GM18861 (cell line): ENCODE measurements around the gene IP6K3.

ENCODE experiments used
- ATAC-seq: cut with Tn5 transposase; IDR thresholded peaks from one replicate; pipeline ENCODE4 v1.9.1; 2021; ENCODE audit not compliant: unreplicated experiment

The IP6K3 gene

GRCh38 chr6:33725891-33726673, 20.6 kb downstream of the IP6K3 start:
- ATAC-seq, result no peak

GRCh38 chr6:33725222-33725621, 21.5 kb downstream of the IP6K3 start:
- no peak for ATAC-seq

GRCh38 chr6:33724102-33725023, 22.3 kb downstream of the IP6K3 start:
- ATAC-seq, result no peak

- no peak for ATAC-seq
Observed at GRCh38 chr6:33723371-33724085, 23.2 kb downstream of the IP6K3 start.

- ATAC-seq, result no peak
Observed at GRCh38 chr6:33722103-33722623, 24.5 kb downstream of the IP6K3 start.

DNA sequence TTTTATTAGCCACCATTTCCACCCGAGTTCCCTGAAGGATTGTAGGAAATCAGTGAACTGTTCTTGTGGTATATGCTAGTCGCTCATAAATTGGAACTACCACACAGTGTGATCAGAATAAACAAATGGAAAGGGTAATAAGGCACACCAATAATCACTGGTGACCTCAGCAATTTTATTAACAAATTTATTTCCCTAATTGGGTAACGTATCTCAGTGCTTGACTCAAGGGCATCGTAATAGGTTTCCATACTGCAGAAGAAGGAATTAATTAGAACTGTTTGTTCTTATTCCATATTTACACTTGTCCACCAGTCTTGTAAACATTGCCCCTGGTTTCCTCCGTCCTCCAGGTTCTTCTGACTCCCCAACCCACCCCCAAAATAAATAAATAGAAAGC, 25.2 kb downstream of the IP6K3 start:
- no peak for ATAC-seq

DNA sequence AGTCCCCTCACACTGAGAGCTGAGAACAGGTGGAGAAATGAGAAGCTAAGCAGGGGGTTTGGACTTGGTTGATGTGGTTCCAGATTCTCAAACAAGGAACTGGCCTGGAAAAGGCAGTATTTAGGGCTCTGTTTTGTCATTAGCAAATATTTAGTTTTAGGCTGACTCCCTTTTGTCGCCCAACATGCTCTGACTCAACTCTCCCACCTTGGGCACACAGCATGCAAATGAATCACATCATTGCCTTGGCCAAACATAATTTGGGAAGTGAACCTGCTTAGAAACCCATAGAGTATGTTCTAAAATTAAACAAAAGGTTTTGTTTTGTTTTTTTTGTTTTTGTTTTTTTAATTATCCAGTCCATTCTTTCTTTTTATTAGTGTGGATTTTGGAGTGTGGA, 25.7 kb downstream of the IP6K3 start:
- ATAC-seq, result no peak

DNA sequence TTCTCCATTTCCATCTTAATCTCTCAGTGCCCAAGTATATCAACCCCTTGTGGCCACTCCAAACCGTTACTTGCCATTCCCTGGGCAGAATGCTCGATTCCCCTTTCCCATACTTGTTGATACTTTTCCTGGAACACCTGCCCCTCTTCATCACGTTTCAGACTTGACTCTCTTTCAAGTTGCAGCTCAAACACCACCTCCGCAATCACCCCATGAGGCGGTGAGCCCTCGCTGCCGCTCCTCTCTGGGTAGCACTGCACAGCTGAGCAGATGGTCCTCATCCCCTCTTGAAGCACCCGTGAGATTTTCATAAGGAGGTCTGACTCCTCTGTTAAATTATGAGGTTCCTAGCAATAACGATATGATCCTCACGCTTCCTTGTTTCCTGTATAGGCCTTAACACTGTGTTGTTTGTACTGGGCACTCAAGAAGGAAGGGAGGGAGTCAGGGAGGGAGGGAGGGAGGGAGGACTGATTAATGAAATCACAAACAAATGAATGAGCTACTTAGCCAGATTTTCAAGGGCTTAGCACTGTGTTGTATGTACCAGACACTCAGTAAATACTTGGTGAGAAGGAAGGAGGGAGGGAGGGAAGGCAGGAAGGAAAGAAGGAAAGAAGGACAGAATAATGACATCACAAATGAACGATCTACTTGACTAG, 27.2 kb downstream of the IP6K3 start:
- no peak for ATAC-seq

DNA sequence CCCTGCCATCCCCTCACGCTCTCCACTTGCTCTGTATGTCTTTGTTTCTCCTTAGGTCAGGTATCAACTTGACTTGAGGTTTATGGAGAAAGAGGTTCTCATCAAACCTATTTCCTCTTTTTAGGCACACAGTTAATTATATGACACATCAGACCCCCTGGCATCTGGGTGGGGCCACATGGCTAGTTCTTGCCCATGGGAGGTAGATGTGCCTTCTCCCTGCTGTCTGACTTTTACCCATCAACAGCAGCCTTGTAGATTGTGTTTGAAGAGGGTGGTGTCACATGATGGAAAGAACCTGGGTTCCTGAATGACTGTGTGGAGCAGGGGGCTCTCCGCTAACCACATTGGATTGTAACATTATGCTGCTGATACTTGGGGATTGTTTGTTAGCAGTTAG, 28.0 kb downstream of the IP6K3 start:
- ATAC-seq, result no peak

DNA sequence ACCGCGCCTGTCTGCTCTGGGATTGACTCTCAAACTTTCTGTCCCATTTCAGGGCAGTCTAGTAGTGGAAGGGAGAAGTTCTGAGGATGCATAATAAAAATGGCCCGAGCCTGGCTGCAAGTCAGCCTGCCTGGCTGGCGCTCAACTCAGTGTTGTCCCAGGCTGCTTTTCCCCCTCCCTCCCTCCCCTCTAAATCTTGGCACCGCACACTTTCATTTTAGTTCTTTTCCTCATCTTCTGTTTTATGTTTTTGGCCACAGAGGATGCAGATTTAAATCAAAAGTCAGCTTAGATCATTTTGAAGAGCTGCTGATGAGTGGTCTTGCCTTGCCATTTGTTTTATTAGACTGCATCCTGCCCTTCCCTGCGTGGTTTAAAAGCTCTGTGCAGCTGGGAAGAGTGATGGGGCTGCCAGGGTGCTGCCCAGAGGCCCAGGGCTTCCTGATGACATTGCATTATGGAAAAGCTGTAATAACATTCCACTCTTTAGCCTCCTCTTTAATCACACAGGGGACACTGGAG, 28.7 kb downstream of the IP6K3 start:
- ATAC-seq, result no peak

DNA sequence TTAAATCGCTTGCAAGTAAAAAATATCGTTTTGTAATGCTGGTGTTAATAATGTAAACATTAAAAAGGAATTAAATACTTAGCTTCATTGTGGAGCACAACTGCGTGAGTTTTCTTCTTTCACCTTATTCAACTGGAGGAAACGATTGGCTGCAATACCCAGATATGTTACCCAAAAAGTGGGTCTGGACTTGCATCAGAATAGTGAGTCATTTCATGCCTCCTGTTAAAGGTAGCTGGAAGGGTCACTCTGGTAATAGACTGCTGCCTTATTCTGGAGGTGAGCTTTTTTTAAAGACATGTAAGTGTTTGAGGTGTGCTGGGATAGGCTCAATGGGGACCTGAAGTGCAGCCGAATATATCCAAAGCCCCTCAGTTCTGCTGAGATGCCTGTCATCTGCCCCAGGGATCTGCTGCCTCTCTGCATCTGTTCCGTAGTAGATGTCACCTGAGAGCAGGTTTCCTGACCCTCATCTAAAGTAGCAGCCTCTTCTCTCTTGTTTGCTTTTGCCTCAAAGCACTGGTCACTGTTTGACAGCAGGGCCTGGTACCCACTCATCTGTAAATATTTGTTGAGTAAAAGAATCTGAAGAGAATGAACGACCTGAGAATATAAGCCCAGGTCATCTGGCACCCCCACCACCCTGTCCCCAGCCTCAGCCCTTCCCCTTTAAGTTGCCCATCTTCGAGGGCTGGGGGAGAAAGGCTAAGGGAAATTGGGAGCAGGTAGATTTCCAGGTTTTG, 29.6 kb downstream of the IP6K3 start:
- no peak for ATAC-seq

DNA sequence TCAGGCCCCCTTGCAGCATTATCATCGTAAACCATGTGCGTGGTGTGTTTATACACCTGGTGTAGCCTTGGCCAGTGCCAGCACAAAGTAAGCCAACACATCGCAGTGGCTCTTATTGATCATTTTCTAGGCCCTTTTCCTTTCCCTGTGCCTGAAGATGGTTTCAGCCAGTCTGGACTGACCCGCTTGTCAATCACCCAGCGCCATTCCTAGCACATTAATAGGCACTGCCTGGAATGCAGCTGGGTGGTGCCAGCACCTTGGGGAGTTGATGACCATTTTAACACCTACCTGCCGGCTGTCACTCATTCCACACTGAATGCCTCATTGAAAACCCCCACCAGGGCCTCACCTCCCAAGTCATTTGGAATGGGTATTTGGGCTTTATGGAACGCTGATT, 30.3 kb downstream of the IP6K3 start:
- no peak for ATAC-seq

DNA sequence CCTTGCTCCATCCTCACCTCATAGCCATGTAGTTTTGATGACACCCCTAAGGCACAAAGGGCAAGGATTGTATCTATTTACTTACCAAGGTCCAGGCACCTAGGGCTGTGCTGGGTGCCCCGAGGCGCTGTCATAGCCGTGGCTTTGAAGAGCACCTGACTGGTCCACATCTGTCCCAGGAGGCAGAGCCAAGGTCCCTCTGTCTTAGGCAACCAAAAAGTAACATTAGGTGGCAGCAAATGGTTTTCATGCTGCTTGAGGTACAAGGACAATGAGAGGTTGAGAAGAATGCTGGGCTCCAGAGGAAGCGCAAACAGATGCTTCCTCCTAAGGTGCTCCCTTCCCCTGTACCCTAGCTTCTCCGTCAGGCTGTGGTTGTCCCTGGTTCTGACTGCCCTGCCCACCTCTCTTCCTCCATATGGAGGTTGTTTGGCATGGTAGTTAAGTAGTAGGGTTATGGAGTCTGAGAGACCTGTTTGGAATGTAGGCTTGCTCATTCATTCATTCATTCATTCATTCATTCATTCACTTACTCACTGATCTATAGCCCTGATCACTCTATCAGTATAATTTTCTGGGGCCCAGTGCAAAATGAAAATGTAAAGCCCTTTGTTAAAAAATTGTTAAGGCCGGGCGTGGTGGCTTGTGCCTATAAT, 32.2 kb downstream of the IP6K3 start:
- no peak for ATAC-seq

DNA sequence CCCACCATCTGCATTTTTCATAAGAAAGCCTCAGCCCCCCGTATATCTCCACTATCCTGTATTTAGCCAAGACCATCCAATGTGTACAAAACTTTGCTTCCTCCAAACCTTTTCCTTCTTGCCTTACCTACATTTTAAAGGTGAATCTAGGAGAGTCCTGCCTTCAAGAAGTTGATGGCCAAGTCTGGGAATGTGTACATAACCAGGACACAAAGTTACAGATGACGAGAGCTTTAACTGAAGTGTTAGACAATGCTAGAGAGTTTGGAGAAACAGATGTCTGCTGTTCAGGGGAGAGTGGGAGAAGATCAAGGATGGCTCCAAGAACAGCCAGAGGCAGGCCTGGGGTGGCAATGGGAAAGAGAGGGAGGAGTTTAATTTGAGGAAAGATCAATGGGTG, 32.9 kb downstream of the IP6K3 start:
- ATAC-seq, result no peak

DNA sequence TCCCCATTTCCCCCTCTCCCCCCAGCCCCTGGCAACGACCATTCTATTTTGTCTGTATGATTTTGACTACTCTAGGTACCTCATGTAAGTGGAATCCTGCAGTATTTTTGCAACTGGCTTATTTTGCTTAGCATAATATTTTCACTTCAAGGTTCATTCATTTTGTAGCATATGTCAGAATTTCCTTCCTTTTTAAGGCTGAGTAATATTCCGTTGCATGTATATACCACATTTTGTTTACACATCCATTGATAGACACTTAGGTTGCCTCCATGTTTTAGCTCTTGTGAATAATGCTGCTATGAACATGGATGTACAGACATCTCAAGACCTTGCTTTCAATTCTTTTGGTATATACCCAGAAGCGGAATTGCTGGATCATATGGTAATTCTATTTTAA, 33.8 kb downstream of the IP6K3 start:
- ATAC-seq, result no peak

GRCh38 chr6:33711140-33712129, 35.3 kb downstream of the IP6K3 start, which contains the start of gene UQCC2:
UQCC2 (minus strand) TSS chr6:33711700; CDS start chr6:33711686, 14 bp downstream.
- peak; percentile 81 for ATAC-seq

DNA sequence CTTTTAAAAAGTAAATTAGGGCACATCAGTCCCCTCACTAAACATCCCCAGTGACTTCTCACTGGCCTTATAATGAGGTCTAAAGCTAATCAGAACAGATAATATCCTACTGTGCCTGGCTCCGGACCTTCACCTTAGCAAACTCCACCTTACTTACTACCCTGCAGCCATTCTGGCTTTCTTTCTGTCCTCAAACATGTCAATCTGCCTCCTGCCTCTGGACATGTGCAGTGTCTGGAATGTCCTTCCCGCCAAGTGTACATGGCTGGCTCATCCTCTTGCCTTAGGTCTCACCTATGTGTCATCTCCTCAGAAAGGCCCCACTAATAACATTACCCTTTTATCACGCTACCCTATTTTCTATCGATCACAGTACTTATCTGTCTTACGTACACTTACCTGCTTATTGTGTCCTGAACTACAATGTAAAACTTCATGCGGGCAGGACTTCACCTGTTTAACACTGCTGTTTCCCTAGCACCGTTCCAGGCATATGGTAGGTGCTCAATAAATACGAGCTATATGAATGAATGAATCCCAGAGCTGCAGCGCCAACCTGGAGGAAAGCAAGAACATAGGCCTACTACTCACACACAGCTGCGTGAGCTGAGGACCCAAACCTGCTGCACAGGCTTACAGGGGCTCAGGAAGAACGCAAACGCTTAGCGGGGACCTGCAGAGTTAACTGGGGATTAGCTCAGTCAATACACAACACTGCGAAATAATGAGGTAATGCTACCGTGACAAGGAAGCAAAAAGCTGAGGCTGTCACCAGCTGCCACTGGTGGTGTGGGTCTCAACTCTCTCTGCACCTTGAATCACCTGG, 36.2 kb downstream of the IP6K3 start:
- no peak for ATAC-seq
